Stimulated activated naive CD4-positive, alpha-beta T cell treated with Interleukin-2 at 50 U/mL for 16 hours (primary cell): ENCODE data around the gene SOCS4.
"Not testable (repeated sequence)": the region's sequence is repeated elsewhere in the genome, so short reads cannot be mapped to it uniquely, and the experiment has no call there.

Experiments
- DNase-seq: peaks from one replicate; lab custom pipeline; 2025; lab: John Stamatoyannopoulos, UW

Gene SOCS4

GRCh38 chr14:55026793-55027561, at the start of gene SOCS4, which contains the start of gene WDHD1:
SOCS4 (plus strand) TSS chr14:55027236; CDS start chr14:55043042, 15,806 bp downstream.
WDHD1 (minus strand) TSS chr14:55027099; CDS start chr14:55026787, 312 bp downstream.
- DNase-seq: peak; percentile 95

- no peak for DNase-seq
Observed at GRCh38 chr14:54979039-54979438, 48.0 kb upstream of the SOCS4 start.

GRCh38 chr14:54981698-54982097, 45.3 kb upstream of the SOCS4 start:
- DNase-seq: no peak

- no peak for DNase-seq
Observed at GRCh38 chr14:54985156-54985555, 41.9 kb upstream of the SOCS4 start.

DNA sequence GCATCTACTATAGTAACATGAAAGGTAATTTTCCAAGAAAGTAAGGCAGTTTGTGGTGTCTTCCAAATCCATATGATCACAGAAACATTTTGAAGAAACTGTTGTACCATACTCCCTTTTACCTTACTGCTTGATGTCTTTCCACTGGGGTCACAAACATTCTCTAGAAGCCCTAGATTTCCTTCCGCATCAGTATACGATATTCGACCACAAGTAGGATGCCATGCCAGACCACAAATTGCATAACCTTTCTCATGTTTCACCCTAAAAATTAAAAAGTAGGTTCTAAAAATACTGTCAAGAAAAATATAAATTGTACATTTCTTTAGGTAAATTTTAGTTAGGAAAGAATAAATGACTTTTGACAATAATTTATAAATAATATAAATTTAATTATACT, 26.7 kb upstream of the SOCS4 start:
- DNase-seq: no peak

GRCh38 chr14:55005071-55005470, 22.0 kb upstream of the SOCS4 start:
- DNase-seq: no peak

DNA sequence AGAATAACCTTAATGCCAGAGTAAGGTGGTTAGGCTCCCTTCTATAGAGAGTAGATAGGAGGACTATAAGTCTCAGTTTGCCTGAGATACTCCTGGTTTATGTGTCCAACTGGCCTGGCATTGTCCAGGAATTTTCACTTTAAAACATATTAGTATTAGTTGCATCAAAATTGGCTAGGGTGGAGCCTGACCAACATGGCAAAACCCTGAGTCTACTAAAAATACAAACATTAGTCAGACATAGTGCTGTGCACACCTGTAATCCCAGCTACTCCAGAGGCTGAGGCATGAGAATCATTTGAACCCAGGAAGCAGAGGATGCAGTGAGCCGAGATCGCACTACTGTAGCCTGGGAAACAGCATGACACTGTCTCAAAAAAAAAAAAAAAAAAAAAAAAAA, 12.0 kb upstream of the SOCS4 start:
- no peak for DNase-seq

- DNase-seq: no peak
Observed at GRCh38 chr14:55019968-55020554, 7.0 kb upstream of the SOCS4 start.

DNA sequence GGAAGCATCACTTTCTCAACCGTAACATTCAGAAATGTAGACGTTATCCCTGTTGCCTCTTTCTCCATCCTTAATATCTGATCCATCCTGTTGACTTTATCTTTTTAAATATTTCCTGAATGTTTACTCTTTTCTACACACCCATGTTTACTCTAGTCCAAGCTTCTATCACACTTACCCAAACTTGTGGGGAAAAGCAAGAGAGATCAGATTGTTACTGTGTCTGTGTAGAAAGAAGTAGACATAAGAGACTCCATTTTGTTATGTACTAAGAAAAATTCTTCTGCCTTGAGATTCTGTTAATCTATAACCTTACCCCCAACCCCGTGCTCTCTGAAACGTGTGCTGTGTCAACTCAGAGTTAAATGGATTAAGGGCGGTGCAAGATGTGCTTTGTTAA, 2.7 kb upstream of the SOCS4 start:
- DNase-seq: not testable (repeated sequence)

- DNase-seq: no peak
Observed at GRCh38 chr14:55025948-55026347, 1.1 kb upstream of the SOCS4 start.

DNA sequence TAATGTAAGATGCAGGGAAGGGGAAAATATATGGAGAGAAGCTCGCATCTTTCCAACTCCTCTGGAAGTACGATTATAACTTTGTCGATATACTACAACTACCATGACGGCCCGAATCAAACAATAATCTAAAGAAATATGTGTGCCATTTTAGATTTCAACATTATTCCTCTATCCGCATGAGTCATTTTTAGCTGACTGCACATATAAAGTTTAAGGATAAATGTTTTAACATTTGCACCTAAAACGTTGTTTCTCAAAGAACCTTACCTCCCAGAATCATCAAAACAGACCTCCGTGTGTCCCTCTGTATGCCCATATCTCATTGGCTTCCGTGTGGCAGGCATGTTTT, 619 bp upstream of the SOCS4 start:
- DNase-seq: no peak

DNA sequence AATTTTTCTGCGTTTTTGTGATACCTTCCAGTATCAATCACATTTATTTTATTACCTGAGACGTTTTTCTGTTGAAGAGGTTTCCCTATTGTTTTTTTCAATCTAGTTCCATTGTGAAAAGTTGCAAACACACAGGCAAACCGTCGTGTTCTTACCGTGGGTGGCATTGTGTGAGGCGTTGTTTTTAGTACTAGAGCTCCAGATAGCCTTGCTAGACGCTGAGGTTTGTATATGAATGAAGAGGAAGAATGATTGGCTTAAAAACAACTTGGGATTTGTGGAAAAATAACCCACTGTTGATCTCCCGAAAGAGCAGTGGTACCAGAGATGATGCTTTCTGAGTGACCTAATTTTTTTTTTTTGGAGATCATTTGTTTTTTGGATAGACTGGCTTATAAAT, 1.0 kb downstream of the SOCS4 start:
- no peak for DNase-seq

DNA sequence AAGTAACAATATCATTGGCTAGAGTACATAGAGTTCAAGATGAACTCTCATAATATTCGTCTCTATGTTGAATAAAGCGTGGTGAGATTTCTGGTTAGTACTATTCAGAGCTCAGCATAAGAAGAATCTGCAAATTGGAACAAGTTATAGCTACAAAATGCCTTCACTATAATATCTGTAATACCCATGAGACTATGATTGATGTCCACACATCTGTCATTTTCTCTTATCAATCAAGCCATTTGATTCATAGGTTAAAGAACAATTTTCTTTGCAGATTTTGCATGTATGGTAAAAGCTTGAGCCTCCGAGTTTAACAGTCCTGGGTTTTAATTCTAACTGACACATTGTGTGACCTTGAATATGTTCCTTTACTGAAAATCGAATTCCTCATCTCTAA, 1.4 kb downstream of the SOCS4 start:
- no peak for DNase-seq

GRCh38 chr14:55031190-55031589, 4.2 kb downstream of the SOCS4 start:
- no peak for DNase-seq

GRCh38 chr14:55037995-55038394, 11.0 kb downstream of the SOCS4 start:
- not testable (repeated sequence) for DNase-seq

DNA sequence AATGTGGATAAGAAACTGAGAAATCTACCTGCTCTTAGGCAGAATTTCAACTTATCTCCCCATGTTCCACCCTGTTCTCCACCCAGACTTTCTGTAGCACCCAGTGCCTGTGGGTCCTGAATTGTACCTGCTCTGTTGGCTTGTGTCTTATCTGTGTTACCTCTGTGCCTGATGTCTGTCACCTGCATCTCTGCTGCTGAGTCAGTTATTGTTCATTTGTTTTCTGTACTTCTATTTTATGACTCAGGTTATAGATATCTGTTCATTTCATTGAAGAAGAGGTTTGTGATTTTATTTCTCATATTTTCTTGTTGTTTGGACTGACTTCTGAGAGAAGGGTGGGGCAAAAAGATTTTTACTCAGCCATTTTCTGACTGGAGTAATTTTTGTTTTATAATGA, 11.7 kb downstream of the SOCS4 start:
- no peak for DNase-seq

- DNase-seq: no peak
Observed at GRCh38 chr14:55043528-55043927, 16.5 kb downstream of the SOCS4 start.

- DNase-seq: no peak
Observed at GRCh38 chr14:55045087-55045486, 18.1 kb downstream of the SOCS4 start.

DNA sequence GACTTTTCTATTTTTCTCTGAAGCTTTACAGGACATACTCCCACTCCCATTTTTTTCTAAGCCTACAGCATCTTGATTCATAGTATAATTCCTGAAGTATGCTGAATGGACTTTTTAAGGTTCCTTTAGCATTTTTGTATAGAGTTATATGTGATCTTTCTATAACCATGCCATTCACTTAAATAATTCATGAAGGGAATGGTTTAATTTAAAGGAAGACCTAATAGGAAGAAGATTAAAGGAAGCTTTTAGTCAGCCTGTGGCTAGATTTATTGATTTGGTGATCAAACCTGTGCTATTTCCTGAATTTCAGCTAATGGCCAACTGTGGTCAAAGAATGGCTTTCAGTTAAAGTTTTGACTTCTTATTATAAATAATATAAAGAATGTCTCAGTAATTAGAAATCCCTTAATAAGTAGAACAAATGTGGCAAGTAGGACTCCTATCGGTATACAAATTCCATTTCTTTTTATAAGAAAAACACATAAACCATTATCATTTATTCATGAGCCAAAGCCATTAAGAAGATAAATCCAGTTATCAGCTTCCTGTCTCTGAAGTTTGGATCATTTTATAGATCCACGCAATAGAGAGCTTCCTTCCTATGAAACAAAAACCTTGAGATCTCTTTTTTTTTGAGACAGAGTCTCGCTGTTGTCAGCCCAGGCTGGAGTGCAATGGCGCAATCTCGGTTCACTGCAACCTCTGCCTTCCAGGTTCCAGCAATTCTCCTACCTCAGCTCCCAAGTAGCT, 20.4 kb downstream of the SOCS4 start:
- DNase-seq: no peak

- DNase-seq: no peak
Observed at GRCh38 chr14:55048900-55049436, 21.9 kb downstream of the SOCS4 start.

GRCh38 chr14:55051165-55051422, 24.1 kb downstream of the SOCS4 start:
- DNase-seq: no peak

GRCh38 chr14:55051423-55052268, 24.6 kb downstream of the SOCS4 start, which contains the start of gene MAPK1IP1L:
MAPK1IP1L (plus strand) TSS chr14:55051647; CDS start chr14:55061684, 10,037 bp downstream.
- peak; percentile 86 for DNase-seq
